Rectal smooth muscle tissue (tissue), 1 donor: ENCODE measurements around the gene SLC25A24.
"Not testable (repeated sequence)": the region's sequence is repeated elsewhere in the genome, so short reads cannot be mapped to it uniquely, and the experiment has no call there.

Experiments
- H3K27ac ChIP-seq: one replicate; pipeline ENCODE4 v1.7.0; 2013; ENCODE audit warnings: low read depth, low read length, inconsistent platforms
- H3K27me3 ChIP-seq: one replicate; pipeline ENCODE4 v1.7.0; 2013; ENCODE audit warnings: low read length; ENCODE audit not compliant: control insufficient read depth, insufficient read depth
- H3K36me3 ChIP-seq: one replicate; pipeline ENCODE4 v1.7.0; 2013; ENCODE audit warnings: low read length; ENCODE audit not compliant: control insufficient read depth, insufficient read depth
- H3K4me1 ChIP-seq: one replicate; pipeline ENCODE4 v1.7.0; 2013; ENCODE audit warnings: low read length; ENCODE audit not compliant: control insufficient read depth, insufficient read depth
- H3K4me3 ChIP-seq: one replicate; pipeline ENCODE4 v1.7.0; 2013; ENCODE audit warnings: low read length
- H3K9ac ChIP-seq: one replicate; pipeline ENCODE4 v1.7.0; 2013; ENCODE audit warnings: low read length

The SLC25A24 gene

GRCh38 chr1:108190001-108190634 lies 10.0 kb downstream of the SLC25A24 start:
- H3K9ac ChIP-seq = no peak overlapping the region
- no peak overlapping the region for H3K27ac ChIP-seq

DNA sequence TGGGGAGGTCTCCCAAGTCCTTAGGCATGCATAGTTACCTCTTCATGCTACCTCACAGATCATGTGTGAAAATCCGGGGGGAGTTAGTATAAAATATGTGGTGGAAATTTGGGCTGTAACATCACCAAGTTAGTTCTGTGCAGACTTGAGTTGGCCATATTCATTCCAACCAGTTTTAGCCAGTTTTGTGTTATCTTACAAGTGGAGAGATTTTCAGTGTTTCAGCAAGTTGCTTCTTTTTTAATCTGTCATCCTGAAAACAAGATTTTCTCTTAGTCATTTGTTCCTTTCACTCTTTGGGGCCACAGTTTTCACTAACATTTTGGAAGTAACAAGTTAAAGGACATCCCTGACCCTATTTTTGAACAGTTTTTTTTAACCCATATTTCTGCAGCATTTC lies 11.3 kb downstream of the SLC25A24 start:
- no peak overlapping the region for H3K27ac ChIP-seq
- no peaks in the 10 kb centered on the region for H3K4me1 ChIP-seq
- no peaks in the 10 kb centered on the region for H3K27me3 ChIP-seq
- H3K9ac ChIP-seq = no peak overlapping the region
- H3K4me3 ChIP-seq = no peak overlapping the region
- peaks cover 2% of the 10 kb centered on the region for H3K36me3 ChIP-seq

More at GRCh38 chr1:108190001-108190634, 10.0 kb downstream of the SLC25A24 start:
- peaks cover 2% of the 10 kb centered on the region for H3K36me3 ChIP-seq
- no peaks in the 10 kb centered on the region for H3K27me3 ChIP-seq
- H3K4me1 ChIP-seq = no peaks in the 10 kb centered on the region
- no peak overlapping the region for H3K4me3 ChIP-seq

- Histone ChIP-seq H3K27me3 (no peaks in the 10 kb centered on the region), H3K4me1 (no peaks in the 10 kb centered on the region), H3K36me3 (no peaks in the 10 kb centered on the region), H3K27ac (no peak overlapping the region), H3K9ac (no peak overlapping the region), H3K4me3 (no peak overlapping the region)
These were observed 17.0 kb downstream of the SLC25A24 start for GRCh38 chr1:108182959-108183700.

GRCh38 chr1:108179018-108179417 lies 21.1 kb downstream of the SLC25A24 start:
- Histone ChIP-seq H3K36me3 (peaks cover under 1% of the 10 kb centered on the region), H3K9ac (no peak overlapping the region), H3K27ac (no peak overlapping the region), H3K4me3 (no peak overlapping the region), H3K27me3 (no peaks in the 10 kb centered on the region), H3K4me1 (no peaks in the 10 kb centered on the region)

- H3K27ac ChIP-seq, H3K4me3 ChIP-seq, H3K4me1 ChIP-seq, H3K36me3 ChIP-seq, H3K27me3 ChIP-seq, H3K9ac ChIP-seq: not testable (repeated sequence)
These were observed 37.7 kb downstream of the SLC25A24 start for GRCh38 chr1:108162409-108162808.

GRCh38 chr1:108159951-108160350 lies 40.2 kb downstream of the SLC25A24 start:
- H3K4me1 ChIP-seq, H3K27me3 ChIP-seq, H3K36me3 ChIP-seq, H3K9ac ChIP-seq, H3K4me3 ChIP-seq, H3K27ac ChIP-seq: not testable (repeated sequence)

GRCh38 chr1:108158893-108159453 lies 41.2 kb downstream of the SLC25A24 start:
- Histone ChIP-seq H3K4me3 (no peak overlapping the region), H3K9ac (no peak overlapping the region), H3K36me3 (peaks cover 6% of the 10 kb centered on the region), H3K4me1 (no peaks in the 10 kb centered on the region), H3K27ac (no peak overlapping the region), H3K27me3 (no peaks in the 10 kb centered on the region)

DNA sequence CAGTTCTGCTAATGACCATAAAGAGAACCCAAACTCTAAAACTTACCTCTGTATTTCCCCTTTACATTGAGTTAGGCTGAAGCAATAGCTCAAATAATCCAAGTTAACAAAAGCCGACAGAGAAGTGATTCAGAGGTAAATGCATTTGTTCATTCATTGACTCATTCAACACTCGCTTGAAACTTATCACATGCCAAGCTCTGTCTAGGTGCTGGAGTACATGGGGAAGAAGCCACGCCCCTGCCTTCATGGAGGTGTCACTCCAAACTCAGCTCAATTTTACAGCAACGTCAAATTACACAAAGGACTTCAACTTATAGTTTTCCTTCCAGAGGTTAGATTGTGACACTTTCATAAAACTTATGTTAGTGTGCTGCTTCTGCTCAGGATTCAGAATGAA lies 45.8 kb downstream of the SLC25A24 start:
- no peak overlapping the region for H3K4me3 ChIP-seq
- H3K9ac ChIP-seq = no peak overlapping the region
- peaks cover 11% of the 10 kb centered on the region for H3K36me3 ChIP-seq
- no peaks in the 10 kb centered on the region for H3K4me1 ChIP-seq
- no peaks in the 10 kb centered on the region for H3K27me3 ChIP-seq
- H3K27ac ChIP-seq = no peak overlapping the region

DNA sequence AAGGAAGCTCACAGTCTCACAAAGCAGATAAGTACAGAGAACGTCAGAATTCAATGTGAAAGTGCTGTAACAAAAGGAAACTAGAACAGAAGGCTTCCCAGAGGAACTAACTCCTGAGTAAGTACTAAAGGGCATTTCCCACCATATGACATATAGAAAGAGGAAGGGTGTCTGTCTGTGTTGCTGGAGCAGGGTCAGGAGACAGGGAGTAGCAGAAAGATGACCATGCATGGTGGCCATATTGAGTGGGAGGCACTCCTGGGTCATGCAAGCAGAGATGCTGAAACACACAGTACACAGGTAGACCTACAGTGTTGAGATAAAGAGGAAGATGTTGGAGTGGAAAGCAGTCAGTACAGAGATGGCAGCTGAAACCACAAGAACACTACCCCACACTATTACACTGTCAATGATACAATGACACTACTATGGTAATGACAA lies 47.3 kb downstream of the SLC25A24 start:
- Histone ChIP-seq H3K27ac (no peak overlapping the region), H3K4me3 (no peak overlapping the region), H3K36me3 (peaks cover 16% of the 10 kb centered on the region)

DNA sequence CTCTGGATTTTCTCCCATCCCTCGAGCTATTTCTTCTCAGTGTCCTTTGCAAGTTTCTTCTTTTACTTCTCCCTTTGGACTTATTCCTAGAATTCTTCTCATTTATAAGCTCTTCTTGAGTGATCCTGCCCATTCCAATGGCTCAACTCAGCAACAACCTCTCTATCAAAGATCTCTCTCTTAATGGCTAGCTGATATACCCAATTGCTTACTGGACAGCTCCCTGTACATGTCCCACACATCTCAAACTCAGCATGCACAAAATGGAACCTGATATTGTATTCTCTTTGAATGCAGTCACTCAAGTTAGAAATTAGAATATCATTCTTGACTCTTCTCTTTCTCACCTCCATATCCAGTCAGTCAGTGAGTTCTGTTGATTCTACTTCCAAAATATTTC lies 48.6 kb downstream of the SLC25A24 start:
- H3K36me3 ChIP-seq = peaks cover 19% of the 10 kb centered on the region
- H3K4me1 ChIP-seq = no peaks in the 10 kb centered on the region
- H3K27ac ChIP-seq = no peak overlapping the region
- no peaks in the 10 kb centered on the region for H3K27me3 ChIP-seq
- no peak overlapping the region for H3K9ac ChIP-seq
- H3K4me3 ChIP-seq = no peak overlapping the region

More for the DNA sequence above, 47.3 kb downstream of the SLC25A24 start:
- Histone ChIP-seq H3K27me3 (no peaks in the 10 kb centered on the region), H3K4me1 (no peaks in the 10 kb centered on the region), H3K9ac (no peak overlapping the region)

DNA sequence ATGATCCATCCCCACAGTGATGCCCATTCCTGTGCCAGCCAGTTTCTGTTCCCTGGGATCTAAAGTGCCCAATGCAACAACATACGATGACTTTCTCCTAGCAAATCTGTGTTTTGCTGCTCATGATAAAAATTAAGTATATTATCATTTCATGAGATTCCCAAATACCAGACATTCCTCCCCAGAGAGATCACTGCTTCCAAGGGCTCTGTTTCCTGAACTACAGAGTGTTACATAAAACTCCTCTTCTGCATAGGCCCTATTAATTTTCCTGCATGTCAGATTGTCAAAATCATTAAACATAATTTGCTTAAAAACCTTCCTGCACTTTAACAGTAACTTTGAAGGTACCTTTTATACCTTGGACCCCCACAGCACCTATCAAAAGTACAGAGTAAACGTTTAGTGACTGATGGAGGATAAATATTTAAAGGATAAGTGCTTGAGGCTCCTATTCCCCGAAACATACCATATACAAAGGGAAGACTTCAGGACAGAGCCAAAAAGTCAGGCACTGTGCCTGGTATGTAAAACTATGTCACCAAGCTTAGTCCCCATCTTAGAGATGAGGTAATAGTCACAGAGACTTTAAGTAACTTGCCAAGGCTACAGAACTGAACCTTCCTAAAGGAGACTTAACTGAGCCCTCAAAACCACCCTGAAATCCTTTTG lies 50.2 kb downstream of the SLC25A24 start:
- no peaks in the 10 kb centered on the region for H3K27me3 ChIP-seq
- H3K4me1 ChIP-seq = no peaks in the 10 kb centered on the region
- no peak overlapping the region for H3K4me3 ChIP-seq
- no peak overlapping the region for H3K27ac ChIP-seq
- peaks cover 19% of the 10 kb centered on the region for H3K36me3 ChIP-seq
- H3K9ac ChIP-seq = no peak overlapping the region

DNA sequence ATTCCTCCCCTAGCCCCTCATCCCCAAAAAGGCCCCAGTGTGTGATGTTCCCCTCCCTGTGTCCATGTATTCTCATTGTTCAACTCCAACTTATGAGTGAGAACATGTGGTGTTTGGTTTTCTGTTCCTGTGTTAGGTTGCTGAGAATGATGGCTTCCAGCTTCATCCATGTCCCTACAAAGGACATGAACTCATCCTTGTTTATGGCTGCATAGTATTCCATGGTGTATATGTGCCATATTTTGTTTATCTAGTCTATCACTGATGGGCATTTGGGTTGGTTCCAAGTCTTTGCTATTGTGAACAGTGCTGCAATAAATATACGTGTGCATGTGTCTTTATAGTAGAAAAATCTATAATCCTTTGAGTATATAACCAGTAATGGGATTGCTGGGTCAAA lies 55.6 kb downstream of the SLC25A24 start:
- not testable (repeated sequence) for H3K4me1 ChIP-seq, H3K27ac ChIP-seq, H3K9ac ChIP-seq, H3K27me3 ChIP-seq, H3K4me3 ChIP-seq
- peaks cover 11% of the 10 kb centered on the region for H3K36me3 ChIP-seq
